ENCODE data around the gene SORCS3.

SORCS3 gene

DNA sequence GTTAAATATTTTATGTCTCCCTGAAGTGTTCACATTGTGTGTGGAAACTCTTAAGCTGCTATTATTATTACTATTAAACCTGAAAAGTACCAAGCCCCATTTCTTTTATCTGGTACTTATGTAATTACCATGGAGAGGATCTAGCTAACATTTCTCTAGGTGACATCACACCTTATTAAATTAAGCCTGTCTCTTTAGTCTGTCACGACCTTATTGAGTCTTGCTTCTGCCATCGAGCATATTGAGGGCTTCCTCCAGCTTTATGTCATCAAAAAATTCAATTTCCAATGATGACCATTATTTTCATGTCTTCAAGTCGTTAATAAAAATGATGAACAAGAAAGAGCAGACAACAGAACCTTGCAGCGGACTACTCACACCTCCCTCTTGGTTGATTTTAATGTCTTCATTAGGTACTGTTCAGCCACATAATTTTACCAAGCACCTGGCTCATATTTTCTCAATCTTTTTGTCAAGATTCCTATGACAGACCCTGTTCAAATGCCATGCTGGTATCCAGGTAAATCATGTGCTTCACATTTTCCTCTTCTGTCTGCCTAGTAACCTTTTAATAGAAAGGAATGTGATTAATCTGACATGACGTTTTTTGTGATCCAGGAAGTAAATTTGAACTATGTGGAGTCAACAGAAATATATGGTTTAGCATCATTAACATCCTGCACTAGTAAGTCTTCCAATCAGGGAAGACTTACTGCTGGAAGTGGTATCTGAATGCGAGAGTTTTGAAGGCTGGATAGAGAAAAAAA lies 556.7 kb downstream of the SORCS3 start:
- no peak for DNase-seq

DNA sequence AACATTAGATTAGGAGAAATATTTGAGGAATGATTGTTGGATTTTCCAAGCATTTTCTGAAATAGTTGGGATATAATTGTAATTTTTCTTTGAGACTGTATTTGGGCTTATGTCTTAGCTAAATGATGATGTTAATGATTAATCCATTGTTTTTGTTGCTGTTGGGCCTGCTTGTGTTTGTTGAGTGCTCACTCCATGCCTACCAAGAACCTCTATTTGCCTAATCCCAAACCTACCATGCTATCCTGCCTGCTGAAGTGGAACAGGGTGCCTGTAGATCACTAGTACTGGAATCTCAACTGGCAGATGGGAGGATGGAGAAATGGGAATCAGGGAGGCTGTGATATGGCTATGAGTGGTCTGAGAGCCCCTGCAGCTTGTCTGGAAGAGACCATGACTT lies 565.5 kb downstream of the SORCS3 start:
- no peak for DNase-seq

DNA sequence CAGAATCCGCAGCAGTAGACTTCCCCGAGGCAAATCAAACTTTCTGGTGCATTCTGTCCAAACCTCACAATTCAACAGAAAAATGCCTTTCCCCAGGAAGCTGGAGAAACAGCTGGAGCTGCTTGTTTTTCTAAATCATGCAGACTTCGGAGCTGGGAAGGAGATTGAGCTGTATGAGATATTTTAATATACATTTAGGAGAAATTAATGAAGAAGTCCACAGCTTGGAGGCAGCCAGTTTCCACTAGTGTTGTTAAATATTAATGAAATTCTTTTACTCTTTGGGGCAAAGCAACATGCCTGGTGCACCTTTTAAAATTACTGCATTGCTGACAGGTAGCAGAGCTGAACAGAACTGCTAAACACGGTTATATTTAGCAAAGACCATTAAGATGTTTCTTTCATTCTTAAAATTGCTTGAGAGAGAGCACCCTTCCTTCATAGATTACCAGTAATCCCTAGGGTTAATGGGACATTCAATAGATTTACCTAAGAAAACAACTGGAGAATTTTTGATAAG lies 566.4 kb downstream of the SORCS3 start:
- DNase-seq, result no peak

DNA sequence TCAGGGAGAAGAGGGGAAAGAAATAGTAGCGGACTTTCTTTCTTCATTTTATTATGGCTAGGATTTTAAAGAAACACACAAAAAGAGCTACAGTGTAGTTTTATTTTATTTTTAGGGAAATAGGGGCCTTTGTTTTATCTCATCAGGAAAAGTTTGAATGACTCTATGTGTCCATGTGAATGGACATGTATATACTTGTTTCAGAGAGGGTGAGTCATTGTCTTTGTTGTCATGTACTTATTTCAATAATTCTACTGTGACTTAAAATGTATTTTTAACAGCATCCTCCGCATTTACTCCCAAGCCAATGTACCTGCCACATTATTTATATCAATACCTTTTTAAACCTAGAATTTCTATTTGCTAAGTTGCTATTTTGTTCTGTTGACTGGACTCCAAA lies 569.5 kb downstream of the SORCS3 start:
- no peak for DNase-seq

DNA sequence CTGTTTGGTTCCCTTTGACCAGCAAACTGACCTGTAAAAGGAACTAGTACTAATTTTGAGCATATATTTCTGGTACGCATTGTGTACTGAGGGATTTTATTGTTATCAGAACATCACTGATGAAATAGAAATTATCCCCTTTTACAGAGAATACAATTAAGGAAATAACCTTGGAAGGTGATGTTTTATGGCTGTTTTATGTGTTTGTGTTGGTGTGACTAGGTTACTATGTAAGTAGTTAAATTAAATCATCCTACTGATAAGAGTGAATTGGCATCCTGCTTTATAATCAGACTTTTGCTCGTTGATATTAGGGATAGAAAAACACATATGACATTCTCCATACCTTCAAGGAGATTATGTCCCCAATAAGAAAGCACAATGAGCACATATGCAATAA lies 596.6 kb downstream of the SORCS3 start:
- no peak for DNase-seq

DNA sequence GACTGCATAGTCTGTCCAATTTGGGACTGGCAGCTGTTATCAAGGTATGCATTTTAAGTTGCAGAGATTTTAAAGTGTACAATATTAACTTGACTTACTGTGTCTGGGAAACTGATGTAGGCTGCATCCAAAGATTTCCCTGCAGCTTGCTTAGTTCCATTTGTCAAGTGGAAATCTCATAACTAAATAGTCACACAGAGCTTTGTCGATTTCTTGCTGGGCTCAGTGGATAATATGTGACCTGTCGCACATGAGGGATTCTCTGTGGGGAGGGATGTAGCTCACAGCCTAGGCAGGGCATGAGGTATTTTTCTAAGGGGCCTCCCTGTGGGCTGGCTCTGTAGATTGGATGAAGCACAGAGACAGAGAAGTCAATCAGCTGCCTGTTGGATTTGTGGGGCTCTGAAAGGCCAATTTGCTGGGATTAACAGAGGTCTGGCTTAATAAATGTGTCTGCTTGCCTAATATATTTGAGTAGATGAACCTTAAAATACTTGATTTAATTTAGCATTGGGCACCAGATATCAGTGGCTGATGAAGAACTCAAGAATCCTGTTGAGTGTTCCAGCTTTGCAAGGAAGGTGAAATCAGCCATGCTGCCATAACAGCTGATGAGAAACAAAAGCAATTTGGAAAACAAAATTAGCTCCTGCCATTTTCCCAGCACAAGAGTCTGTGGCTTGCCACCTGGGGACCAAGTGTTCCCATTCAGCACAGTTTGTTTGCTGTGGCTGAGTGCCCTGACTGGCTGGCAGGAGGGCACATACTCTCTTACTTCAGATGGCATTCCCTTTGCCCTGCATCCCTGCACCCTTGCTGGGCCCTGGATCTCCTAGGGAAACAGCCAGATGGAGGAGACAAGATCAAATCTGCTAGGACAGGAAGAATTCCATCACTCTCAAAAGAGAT lies 598.5 kb downstream of the SORCS3 start:
- no peak for DNase-seq

DNA sequence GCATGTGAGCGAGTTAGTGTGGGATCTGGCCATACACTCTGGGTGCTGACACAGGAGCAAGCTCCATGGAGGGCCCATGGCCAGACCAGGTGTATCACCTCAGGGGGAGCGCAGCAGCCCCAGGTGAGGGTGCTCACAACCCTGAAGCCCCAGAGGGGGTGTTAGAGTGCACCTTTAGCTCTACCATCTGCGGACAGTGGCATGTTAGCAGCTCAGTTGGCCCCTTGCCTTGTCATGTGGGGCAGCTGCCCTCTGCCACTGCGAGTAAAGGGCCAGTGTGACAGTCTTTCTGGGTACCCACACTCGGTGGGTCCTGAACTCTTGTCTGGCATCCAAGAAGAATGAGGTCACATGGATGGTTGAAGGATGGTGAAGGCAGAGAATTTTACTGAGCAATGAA lies 600.2 kb downstream of the SORCS3 start:
- no peak for DNase-seq

DNA sequence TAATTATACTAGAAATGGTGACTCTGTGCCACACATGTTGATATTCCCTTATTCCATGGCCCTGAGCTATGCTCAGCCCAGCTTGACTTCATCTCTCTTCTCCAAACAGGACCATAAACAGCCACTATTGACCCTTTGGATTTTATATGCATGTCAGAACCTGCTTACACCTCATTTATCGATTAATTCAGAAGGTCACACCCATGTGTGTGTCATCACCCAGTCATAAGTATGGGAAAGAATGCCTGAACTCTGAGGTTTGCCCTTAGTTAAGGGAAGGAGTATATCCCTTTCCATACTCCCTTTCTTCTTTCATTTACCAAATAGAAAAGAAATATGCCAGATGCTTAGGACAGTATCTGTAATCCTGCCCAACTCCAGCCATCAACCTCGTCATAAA lies 602.3 kb downstream of the SORCS3 start:
- DNase-seq, result no peak

DNA sequence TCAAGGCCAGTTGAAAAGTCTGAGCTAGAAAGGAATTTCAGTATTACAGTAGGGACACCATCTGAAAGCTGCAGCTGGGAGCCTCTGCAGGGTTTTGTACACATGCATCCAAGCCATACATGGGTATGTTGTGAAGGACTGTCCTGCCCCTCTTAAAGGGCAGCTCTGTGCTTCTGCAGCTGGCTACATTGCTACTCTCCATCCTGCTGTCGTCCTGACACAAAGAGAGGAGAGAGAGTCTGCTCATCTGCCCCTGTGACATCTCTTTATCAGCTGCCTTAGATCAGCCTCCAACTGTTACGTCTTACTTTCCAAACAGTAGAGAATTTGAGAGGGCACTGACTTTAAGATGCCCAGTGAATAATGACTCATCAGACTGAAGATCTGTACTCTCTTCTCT lies 602.7 kb downstream of the SORCS3 start:
- DNase-seq, result no peak

DNA sequence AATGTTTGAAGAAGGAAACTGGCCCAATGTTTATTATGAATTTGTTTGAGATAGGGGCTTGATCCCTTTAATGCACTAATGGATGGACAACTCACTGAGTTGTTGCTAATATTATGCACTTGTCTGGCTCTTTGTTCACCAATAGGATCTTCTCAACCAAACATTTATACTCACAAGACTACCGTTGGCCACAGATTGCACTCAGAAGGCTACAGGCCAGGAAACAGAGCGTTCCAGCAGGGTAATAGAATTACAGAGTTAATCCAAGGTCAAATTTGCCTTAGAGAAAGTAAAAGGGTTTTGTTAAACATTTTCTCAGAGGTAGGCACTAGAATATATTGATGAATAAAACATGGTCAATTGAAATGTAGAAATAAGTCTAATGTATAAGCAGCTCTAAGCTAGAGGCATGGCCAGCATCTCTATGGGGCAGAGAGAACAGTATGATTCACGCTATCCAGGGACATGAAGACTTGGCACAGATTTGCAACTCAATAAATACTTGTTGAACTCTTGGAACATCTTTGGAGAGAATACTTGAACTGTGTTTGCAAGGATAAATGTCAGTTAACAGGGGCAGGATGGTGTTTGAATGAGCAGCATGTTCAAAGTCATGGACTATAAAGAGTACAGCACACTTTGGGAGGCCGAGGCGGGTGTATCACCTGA lies 606.9 kb downstream of the SORCS3 start:
- DNase-seq, result no peak

DNA sequence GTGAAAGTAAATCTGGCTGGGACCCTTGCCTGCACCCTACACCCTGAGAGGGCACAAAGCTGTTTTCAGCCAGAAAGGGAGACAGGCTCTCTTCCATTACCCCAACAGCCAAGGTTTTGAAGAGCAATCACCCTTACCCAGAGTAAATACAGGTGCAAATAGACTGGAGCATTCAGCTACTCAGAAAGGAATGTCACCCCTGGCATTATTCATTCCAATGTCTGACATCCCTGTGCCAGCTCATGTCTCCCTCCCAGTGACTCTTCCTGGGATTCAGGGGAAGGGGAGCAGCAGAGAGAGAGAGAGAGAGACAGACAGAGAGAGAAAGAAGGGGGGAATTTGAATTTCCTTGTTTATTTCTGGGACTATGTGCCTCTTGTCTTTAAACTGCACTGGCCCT lies 611.8 kb downstream of the SORCS3 start:
- DNase-seq, result no peak

DNA sequence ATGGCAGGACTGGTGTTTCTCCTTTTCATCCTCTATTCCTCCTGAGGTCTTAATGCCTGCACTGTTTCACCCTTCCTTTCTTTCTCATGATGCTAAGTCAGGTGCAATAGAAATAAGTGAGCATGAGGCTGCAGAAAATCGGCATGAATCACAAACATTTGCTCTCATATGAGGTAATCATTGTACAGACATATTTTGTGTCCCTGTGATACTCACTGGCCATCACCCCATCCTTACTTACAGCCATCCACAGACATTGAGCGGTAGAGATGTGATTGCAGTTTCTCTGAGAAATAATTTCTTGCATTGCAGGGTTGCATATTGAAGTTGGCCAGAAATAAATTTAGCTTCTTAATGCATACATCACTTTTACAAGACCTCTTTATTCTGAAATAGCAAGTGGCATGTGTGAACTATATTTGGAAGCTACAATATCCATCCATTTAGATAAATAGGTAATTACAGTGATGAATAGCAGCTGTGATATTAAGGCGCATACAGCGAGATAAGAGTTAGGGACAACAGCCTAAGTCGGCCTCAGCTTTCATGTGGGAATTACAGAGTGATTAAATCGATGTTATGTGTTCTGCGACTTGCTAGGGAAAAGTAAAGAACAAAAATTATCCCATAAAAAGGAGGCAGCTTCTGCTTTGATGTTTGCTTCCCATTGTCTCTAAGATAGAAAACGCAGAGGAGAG lies 612.6 kb downstream of the SORCS3 start:
- DNase-seq, result no peak

DNA sequence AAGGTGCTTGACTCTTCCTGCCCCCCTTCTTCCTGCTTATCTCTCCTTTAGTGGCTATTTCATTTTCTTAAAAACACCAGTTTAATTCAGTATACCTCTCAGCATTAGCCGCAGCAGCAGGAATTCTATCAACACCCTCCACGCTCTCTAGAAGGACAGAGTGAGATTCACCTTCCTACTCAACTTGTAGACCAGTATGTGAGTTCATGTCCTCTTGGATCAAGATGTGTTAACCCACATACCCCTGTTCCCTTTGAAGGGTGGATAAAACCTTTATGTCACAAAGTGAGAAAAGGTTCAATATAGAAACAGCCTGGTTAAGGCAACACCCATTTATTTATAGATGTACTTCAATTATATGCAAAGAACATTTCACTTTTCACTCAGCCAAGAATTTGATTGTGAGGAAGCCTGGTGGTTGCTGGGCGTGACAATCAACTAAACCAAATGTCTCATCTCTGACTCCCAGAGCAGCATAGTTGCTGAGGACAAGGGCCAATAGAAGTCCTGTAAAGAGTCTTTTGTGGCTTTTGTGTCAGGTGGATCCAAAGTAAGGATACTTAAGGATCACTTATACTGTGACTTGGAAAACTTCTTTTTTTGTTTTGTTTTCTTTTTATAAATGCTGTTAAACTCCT lies 617.1 kb downstream of the SORCS3 start:
- DNase-seq, result no peak

DNA sequence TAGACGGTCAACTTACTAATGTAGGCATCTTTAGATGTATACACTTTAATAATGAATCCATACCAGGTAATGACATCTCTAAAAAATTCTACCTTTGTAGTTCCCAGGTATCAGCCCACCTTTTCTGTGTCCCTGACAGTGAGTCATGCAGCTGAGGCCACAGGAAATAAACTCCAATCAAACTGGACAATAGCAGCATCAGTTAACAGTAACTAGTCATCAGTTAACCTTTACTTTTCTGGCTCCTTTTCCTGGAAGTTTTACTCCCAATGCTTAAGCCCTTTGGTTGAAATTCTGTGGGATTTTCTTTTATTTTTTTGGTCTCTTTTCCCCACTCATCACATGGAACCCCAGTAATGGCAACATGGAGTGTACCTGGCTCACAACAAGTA lies 617.6 kb downstream of the SORCS3 start:
- DNase-seq, result no peak

DNA sequence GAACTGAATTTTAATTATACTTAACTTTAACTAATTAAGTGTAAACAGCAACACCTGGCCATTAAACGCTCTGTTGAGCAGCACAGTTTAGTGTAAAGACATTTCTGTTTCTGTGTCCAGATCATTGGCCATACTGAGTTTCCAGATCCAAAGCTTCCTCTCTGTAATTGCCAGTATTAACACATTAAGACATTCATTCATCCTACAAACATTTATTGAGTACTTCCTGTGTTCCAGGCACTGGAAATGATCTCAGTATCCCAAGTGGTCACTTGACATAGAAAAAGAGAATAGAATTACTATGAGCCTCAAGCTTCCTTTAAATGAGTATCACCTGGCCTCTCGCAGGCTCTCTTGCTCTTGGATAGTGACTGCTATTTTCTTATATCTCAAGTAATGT lies 618.1 kb downstream of the SORCS3 start:
- no peak for DNase-seq

DNA sequence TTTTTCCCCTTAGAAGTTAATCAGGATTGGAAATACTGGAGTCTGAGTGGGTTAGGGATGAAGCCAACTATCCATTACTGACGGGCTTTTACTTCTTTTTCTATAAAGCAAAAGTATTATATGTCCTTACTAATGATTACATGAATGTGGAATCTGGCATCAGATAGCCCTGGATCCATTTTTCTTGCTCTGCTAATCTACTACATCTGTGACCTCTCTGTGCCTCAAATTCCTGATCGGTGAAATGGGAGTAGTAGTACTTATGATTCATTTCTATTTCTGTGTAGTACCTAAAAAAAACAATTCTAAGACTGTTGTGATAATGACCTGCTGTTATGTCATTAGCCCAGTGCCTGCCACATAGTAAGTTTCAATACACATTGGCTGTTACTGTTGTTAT lies 621.6 kb downstream of the SORCS3 start:
- DNase-seq, result no peak

DNA sequence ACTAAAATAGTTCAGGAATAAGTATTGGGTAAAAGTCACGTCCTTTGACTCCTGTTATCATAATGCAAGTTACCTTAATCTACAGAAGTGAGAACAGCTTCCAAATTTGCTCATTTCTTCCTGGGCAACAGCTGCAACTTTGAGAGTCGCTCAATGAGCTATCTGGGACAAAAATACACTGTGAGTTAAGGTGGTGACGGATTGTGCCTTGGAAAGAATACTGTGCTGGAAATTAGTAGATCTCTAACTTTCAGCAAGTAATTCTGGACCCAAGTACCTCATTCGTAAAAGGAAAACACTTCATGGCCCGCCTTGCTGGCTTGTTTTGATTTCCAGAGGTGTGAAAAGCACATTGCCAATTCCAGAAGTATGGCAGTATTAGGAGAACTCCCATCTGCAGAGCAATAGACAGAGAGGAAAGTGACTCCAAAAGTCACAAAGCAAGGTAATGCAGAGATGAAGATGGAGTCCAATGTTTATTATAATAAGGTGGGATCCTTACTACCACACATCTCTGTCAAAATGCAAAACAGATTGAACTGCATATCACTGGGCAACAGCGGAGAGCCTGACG lies 626.0 kb downstream of the SORCS3 start:
- no peak for DNase-seq

DNA sequence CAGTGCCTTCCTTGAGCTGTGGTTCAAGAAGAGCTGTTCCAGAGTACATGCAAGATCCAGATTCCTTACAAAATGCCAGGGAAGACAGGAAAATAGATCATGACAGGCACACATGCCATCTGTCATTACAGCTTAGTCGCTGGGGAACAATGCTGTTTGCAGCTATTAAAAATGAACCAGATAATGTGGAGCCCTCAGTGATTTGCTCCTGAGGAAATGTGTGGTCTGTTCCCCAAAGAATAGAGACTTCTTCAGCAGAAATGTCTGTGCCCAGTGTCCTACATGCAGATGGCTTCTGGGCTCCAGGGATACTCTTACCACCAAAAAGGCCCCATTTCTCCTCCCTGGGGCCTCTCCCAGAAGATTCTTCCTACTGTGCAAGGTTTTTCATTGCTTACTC lies 627.9 kb downstream of the SORCS3 start:
- DNase-seq, result no peak

DNA sequence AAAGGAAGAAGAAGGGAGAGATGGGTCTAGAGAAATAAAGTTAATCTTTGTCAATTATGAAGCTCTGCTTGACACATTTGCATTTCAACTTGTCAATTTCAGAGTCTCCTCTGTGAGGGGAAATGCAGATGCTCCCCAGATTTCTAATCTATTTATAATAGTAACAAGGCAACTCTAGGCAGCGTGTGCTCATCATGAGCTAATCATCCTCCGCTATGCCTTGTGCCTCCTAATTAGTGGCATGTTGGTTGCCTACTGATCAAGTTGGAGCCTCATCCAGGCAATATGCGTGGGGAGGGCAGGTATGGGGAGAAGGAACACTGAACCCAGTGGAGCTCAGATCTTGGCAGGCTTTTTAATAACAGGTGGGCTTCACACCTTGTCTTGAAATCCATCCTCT lies 628.6 kb downstream of the SORCS3 start:
- DNase-seq, result no peak

DNA sequence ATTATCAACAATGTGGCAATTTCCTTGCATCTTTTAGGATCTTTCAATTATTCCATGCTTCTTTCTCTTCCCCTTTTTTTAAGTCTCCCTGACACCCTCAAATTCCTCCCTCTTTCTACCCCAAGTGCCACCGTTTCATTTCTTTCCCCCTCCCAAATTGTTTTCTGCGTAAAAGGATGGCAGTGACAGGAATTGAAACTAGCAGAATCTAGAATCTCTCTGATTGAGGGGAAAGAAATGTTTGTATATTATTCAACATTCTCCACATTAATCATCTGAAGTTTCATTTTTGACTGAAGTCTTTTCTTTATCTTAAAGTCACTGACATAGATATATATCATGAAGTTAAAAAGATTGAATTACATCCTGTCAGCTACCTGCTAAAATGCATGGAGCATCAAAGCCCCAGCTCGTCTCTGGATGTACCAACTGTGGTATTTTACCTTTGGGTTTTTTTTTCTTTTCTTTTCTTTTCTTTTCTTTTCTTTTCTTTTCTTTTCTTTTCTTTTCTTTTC lies 633.5 kb downstream of the SORCS3 start:
- no peak for DNase-seq

DNA sequence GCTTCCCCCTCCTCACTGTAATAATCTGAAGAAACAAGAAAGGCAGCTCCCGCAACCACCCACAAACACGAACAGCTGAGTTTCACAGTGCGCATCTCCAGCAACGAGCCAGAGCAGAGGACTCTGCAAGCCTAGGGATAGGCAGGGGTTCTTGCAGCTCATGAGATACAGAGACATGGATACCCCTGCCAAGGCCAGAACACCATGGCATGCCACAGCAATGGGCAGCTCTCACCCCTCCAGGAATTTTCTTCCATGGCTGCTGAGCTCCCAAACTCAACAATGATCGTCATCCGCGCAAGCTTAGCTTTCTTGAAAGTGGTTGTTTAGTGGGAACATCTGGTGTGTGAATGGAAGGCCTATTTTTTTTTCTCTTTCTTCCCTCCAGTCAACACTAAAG lies 637.3 kb downstream of the SORCS3 start:
- DNase-seq, result no peak

DNA sequence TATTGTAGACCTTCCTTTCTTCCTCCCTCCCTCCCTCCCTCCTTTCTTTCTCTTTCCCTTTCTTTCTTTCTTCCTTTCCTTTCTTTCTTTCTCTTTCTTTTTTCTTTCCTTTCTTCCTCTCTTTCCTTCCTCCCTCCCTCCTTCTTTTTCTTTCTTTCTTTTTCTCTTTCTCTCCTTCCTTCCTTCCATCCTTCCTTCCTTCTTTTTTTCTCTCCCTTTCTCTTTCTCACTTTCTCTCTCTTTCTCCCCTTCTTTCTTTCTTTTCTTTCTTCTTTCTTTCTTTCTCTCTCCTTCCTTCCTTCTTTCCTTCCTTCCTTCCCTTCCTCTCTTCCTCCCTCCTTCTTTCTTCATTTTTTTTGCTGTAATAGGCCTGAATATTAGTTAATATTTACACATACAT lies 638.0 kb downstream of the SORCS3 start:
- no peak for DNase-seq
